ENCODE results near the gene FERMT2.

Gene FERMT2, protein sequence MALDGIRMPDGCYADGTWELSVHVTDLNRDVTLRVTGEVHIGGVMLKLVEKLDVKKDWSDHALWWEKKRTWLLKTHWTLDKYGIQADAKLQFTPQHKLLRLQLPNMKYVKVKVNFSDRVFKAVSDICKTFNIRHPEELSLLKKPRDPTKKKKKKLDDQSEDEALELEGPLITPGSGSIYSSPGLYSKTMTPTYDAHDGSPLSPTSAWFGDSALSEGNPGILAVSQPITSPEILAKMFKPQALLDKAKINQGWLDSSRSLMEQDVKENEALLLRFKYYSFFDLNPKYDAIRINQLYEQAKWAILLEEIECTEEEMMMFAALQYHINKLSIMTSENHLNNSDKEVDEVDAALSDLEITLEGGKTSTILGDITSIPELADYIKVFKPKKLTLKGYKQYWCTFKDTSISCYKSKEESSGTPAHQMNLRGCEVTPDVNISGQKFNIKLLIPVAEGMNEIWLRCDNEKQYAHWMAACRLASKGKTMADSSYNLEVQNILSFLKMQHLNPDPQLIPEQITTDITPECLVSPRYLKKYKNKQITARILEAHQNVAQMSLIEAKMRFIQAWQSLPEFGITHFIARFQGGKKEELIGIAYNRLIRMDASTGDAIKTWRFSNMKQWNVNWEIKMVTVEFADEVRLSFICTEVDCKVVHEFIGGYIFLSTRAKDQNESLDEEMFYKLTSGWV

DNA sequence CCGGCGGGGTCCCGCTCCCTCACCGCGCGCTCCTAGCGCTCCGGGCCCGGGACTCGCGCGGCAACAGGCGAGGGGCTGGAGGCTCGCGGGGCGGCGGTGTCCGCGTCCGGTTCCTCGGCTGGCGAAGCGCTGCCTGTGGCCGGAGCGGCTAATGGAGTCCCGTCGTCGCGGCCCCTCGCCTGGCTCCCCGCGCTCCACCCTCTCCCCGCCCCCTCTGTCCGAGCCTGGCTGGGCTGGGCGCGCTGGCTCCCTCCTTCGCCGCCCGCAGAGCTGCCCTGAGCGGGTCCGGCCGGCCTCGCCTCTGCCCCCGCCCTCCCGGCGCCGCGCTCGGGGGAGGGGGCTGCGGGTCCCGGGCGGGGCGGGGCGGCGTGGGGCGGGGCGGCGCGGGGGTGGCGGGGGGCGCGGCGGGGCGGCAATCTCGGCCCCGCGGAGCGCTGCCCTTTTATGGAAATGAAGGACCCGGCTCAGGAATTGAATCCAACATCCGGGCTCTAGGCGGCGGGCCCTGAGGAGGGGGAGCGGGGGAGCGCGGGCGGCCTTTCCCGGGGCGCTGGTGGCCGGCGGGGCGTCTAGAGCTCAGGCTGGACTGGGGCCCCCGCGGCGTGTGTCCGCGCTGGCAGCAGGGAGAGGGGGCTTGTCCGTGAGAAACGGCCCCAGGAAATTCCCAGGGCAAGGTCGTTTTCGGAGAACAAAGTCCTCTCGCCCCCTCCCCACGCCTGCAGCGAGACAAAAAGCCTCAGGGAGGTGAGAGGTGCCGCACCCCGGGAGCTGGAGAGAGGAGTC, at the start of gene FERMT2:
Gene FERMT2, minus strand, starts transcription at position 153 of the 783 bp plus-strand sequence. CDS start 482 bp downstream, outside the sequence.
- DNase-seq = peak; percentile 81

DNA sequence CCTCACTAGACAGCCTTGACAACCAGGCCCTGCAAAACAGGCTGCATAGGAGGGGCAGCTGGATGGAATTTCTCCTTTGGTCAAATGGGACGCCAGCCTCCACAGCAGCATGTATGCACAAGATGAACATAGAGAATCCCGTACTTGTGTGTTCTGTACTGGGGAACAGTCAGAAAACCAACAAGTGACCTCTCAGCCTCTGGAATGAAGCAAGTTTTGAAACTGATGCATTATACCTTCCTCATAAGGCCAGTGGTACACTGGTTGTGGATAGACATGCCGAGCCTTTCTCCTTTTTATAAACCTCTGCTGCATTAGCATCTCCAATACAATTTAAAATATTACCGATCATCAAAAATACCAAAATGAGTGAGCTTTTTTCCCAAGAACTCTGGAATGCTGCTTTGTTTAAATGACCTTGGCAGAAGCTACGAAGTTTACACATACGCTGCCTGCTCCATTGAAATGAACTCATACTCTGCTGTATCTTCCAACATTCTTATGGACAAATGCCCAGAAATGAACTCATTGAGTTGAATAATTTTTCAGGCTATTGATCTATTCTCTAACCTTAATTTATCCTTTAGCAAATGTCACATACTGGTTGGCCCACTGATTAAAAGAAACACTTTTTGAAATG, 47.6 kb upstream of the FERMT2 start:
- no peak for DNase-seq

DNA sequence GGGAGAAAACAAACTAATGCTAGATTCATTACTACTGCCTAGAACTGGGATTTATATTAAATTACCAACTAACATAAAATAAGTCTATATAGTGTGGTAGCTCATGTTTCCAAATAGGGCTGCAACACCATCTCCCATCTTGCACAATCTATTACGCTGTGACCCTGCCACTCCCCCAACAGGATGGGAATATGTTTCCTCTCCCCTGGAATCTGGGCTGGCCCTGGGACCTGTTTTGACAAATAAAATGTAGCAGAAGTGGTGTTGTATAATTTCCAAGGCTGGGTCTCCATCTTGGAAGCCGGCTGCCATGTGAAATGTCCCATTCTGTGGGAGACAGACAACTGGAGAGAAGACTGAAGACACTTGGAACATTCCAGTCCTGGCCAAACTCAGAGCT, 45.6 kb upstream of the FERMT2 start:
- DNase-seq = no peak

DNA sequence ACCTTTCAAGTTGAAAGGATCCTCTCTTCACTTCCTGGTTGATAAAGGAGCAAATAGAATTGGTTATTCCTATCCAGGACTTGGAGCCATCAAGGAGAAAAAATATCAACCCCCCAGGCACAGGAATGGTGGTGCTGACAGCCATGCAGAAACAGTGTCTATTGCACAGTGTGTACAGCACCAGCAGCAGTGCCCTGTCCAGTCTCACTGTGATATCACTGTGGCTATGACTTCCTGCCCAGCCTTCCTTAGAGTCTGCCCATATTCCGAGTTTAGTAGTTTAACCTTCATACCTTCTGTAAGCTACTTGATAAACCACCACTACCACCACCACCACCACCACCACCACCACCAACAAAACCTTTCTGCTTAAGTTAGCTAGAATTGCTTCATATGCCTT, 45.1 kb upstream of the FERMT2 start:
- no peak for DNase-seq

DNA sequence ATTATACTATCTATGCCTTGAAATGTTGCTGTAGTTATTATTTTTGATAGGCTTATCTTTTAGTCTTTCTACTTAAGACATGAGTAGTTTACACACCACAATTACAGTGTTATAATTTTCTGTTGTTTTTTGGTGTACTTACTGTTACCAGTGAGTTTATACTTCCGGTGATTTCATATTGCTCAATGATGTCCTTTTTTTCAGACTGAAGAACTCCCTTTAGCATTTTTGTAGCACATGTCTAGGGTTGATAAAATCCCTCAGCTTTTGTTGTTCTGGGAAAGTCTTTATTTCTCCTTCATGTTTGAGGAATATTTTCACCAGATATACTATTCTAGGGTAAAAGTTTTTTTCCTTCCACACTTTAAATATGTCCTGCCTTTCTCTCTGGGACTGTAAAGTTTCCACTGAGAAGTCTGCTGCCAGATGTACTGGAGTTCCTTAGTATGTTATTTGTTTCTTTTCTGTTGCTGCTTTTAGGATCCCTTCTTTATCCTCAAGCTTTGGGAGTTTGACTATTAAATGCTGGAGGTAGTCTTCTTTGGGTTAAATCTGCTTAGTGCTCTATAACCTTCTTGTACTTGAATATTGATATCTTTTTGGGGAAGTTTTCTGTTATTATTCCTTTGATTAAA, 41.5 kb upstream of the FERMT2 start:
- DNase-seq = no peak

DNA sequence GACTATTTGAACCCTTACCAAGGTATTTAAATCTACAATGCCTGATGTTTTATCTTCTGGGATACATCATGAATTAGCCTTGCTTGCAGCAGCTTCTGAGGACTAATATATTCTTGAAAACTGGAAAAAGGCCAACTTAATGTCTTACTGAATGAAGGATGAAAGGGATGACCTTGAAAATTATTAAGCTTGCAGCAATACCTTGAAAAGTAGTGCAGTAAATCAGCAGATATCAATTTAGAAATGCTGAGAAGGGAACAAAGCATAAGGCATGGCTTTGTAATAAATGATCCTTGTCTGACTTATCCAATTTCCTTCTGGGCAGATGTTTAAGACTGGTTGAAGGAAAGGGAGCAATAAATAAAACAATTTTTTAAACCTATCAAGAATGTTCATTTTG, 37.3 kb upstream of the FERMT2 start:
- no peak for DNase-seq

DNA sequence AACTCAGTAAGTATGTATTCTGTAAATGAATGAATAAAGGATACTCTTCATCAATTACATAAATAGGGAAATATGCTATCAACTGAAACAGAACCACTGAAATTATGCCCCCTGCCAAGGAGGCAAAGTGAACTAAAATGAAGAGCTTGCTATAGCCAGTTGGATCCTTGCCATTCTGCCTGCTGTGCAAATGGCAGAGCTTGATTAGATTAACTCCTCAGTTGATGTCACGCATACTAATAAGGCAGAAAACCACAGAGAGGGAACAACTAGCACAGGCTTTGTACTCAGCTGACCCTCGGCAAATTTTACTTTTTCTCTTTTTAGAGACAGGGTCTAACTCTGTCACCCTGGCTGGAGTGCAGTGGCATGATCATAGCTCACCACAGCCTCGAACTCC, 36.7 kb upstream of the FERMT2 start:
- DNase-seq = no peak

DNA sequence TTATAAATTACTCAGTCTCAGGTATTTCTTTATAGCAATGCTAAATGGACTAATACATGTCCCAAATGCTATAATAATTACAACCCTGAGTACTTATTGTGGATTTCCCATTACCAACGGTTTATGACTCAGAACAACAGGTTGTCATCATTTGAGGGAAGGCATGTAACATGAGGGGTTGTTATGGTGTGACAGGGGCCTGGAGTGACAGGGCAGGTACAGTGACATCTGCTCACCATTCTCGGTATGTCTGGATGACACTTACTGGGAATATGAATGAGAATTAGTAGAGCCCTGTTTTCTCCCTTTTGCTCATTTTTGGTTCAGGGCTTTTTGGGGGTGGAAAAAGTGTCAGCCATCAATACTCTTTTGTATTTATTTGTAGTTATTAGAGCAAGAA, 36.2 kb upstream of the FERMT2 start:
- no peak for DNase-seq

DNA sequence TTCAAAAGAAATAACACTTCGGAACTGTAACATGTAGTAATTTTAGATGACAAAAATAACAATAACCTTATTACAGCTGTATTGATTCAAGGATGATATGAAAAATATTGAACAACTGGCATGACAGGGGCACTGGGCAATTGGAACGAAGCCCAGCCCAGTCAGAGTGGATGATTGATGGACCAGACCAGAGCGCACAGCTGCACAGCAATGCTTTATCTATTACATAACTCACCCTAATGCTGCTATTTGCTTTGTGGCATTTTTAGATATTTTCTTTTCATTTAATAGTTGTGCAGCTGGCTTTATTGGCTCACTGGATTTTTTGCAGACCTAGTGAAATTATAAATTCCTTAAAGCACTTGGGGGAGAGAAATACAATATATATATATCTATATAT, 26.9 kb upstream of the FERMT2 start:
- DNase-seq = no peak

DNA sequence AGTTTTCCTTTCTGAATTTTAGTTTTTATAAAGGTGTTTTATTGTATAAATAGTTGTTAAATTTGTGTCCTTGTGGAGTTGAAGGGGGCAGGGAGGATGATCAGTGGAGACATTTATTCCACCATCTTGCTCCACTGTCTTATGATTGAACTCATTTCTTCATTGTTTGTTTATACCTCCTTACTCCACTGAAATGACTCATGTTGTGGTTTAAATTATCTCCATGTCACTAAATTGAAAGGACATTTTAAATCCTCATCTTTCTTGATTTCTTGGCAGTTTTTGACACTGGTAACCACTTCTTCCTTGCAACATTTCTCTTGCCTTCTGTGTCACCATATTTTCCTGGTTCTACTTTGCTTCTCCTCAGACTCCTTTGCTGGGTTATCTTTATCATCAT, 23.6 kb upstream of the FERMT2 start:
- DNase-seq = no peak

DNA sequence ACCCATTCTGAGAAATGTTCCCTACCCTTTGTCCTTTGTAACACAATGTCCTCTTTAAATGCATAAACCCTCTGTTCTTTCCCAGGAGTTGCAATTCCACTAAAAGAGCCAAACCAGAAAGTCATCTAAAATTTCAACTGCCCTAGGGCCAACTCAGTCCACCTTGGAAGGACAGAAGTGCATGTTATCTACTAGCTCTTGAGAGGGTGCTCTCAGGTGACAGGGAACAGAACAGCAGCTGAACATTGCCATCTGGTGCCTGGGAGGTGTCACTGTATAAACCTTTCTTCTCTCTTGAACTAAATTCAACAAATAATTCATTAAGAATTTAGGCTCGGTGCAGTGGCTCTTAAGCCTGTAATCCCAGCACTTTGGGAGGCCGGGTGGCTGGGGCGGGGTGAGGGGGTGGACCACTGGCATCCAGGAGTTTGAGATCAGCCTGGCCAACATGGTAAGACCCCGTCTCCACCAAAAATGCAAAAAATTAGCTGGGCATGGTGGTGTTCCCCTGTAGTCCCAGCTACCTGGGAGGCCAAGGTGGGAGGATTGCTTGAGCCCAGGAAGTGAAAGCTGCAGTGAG, 10.3 kb upstream of the FERMT2 start:
- peak; percentile 50 for DNase-seq

DNA sequence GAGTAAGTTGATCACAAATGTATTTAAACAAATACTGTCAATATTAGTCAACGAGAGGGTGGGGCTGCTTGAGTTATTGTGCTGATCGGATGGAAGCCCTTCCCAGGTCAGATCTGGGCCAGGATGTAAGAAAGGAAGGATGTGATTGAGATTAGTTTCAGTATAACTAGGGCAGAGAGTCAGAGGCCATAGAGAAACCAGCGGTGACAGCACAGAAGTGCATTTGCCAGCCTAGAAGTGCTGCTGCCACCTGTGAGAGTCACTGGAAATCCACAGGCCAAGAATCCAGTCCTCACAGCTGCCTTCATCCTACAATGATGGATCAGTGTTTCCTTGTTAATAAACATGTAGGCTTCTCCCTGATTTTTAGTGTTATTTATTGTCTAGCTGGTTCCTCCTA, 9.8 kb upstream of the FERMT2 start:
- DNase-seq = no peak

DNA sequence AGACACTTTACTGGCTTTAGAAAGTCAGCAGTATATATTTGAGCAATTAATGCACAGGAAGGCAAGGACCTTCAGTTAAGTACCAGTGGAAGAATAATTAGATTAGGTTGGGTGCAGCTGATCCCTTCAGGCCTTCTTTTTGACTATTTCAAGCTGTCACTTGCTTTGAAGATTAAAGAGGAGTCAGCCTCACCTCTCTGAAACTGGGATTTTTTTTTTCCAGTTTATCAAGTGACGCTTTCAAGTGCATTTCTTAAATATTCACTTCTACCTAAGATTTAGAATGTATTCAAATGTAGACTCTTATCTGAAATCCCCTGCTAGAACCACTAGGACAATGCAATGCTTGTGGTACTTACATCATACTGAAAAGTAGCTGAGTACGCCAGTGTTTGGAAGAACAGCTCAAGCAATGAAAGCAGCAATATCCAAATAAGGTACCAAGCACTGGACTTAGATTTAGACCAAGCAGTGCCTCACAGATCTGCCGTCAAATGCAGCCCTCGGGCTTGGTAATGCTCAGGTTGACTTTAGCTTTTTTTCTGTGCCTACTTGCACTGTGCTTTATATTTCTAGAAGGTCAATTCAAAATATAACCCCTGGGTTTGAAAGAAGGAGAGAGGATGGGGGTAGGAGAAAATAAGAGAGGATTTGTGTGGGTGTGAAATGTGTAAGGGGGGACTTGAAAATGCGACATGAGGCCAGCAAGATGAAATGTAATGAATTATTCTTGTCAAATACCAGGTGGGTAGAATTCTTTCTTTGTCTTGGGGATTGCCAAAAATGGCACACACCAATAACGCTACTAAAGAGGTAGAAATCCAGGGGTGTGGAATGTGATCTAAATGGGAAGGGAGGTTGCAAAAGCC, 3.7 kb upstream of the FERMT2 start:
- DNase-seq = no peak

DNA sequence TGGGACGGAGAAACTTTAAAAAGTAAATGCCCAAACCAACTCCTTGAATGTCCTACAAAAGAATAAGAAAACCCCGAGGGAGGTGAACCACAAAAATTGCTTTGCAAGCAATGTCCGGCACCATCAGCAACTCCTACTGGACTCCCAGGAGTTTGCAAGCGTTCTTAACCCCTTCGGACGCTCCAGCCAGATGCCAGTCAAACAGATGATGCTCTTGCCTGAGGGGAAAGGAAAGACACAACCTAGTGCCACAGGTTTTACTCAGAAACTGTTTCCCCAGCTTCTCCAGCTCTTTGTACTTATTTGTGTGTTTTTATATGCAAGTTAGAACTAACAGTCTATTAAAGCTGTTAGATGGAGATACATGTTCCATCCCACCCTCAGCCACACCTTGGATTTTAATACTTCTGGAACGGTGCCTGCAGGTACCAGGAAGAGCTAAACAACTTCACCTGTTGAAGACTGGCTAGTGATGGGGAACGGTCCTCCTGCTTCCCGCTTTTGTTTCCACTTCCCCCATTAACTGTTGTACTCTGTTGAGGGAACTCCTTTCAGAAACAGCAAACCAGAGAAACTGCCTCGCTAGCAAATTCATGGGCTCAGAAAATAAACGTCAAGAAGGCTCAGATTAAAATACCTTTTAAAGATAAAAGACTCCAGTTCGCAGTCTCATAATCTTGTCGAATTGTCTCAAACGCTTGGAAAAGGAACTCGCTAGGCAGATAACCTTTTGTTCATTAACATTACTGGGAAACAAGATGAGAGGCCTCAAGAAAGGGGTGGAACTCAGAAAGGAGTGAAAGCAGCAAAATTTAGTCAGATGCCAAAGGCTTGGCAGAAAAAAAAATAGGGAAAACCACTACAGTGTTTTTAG, 1.1 kb upstream of the FERMT2 start:
- DNase-seq = peak; percentile 82

DNA sequence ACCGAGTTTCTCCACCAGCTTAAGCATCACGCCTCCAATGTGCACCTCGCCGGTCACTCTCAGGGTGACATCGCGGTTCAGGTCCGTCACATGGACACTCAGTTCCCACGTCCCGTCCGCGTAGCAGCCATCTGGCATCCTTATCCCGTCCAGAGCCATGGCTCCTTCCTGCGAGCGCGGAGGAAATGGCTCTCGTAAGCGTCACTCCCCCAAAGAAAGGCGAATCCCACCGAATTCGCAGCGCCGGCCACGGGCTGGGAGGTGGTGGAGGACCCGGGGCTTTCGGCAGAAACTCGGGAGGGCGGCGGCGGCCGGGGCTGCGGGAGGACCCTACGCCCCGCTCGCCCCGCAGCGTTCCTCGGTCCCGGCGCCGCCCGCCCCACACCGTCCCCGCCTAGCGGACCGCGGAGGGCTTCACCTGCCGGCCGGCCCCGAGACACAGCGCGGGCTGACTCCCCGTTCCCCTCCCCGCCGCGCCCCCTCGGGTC, 396 bp downstream of the FERMT2 start:
- DNase-seq = peak; percentile 57

DNA sequence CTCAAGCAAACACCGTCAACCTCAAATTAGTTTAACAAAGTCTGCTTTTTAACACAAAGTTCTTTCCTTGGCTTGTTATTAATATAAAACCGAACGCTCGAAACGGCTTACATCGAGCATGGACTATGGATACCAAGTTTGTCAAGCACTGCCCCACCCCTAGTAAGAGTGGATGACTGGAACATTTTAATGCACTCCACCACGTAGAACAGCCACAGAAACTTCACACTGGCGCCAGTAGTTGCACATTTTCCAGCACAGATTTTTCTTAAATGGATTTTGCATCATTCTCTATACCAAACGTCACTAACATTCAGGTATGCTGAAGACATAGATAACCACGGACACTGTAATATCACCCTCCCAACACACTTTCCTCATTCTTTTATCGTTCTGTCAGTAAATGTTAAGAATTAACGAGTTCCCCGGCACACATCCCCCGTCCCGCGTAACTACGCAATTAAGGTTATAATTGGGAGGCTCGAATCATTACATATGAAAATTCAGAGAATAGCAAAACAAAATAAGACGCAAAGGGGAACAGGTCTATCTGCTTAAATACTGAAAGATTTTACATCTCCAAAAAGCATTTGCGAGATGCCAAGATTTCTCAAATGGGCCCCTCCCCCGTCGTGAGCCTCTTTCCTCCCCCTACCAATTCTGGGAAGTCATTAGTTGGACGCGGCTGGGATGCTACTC, 990 bp downstream of the FERMT2 start:
- DNase-seq = peak; percentile 29

DNA sequence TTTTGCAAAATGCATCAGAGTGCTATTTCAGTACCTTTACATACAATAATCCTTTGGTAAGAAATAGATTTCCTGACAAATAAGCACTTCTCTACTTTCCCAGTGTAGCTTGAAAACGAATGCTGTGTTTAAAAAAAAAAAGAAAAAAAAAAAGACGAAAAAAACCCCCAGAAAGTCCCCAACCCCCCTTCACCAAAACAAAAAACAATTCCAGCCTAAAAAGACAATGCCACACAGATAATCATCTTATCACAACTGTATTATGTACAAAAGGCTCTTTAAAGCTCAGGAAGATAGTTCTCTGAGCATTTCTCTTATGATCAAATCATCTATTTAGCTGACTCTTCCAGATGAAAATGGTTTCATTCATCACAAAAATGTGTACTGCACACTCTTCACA, 1.6 kb downstream of the FERMT2 start:
- no peak for DNase-seq

DNA sequence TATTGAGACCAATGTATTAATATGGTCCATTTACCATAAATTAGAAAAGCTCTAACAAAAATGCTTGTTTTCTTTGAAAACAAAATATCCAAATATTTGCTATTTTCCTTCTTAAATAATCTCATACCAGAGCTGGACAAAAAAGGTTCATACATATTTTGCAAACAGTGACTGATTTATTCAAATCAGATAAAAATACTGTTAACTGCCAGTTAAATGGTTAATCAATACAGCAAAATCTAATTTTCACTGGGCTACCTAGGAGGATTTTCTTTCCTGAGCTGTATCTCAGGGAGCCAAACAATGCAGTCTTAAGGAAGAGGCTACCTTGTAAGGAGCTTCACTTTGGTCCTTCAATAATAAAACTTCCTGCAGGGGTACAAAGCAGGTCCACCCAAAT, 2.0 kb downstream of the FERMT2 start:
- no peak for DNase-seq

DNA sequence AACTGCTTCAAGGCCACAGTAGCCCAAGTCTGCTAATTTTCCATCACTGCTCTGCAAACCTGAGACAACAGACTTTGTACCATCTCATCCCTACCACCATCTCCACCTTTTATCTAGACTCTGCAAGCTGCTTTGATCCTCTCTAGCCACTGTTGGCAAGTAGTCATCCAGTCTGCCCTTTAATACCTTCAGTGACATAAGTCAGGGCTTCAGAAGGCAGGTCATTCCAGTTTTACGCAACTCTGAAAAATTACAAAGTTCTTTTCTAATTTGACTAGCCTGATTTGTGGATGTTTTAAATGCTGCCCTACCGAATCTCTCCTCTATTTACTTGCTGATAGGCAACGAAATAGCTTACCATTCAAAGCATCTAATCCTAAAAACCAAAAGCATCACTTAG, 2.8 kb downstream of the FERMT2 start:
- no peak for DNase-seq
